COR-L47 (cell line): Measurements from ENCODE around the gene SMIM17.
"Not testable (repeated sequence)": the region's sequence is repeated elsewhere in the genome, so short reads cannot be mapped to it uniquely, and the experiment has no call there.

Experiments
- DNase-seq: peaks from one replicate; lab custom pipeline; 2025; lab: John Stamatoyannopoulos, UW

Gene SMIM17

GRCh38 chr19:56660381-56661107 lies 17.6 kb downstream of the SMIM17 start:
- no peak for DNase-seq

GRCh38 chr19:56661248-56661647 lies 18.3 kb downstream of the SMIM17 start:
- DNase-seq: no peak

GRCh38 chr19:56663931-56664500 lies 21.1 kb downstream of the SMIM17 start:
- no peak for DNase-seq

- DNase-seq: no peak
Measured at GRCh38 chr19:56664511-56664910, 21.6 kb downstream of the SMIM17 start.

GRCh38 chr19:56667311-56667870 lies 24.4 kb downstream of the SMIM17 start:
- DNase-seq: no peak

GRCh38 chr19:56668676-56669075 lies 25.7 kb downstream of the SMIM17 start:
- no peak for DNase-seq

GRCh38 chr19:56670401-56670960 lies 27.5 kb downstream of the SMIM17 start:
- no peak for DNase-seq

- no peak for DNase-seq
Measured at GRCh38 chr19:56670961-56671612, 28.1 kb downstream of the SMIM17 start.

- DNase-seq: no peak
Measured at GRCh38 chr19:56671613-56671994, 28.6 kb downstream of the SMIM17 start, which contains the start of gene ZNF835. TSS of gene ZNF835 (minus strand) at chr19:56671757. CDS start at chr19:56665198, 6,559 bp downstream.

- DNase-seq: not testable (repeated sequence)
Measured at GRCh38 chr19:56672610-56673009, 29.7 kb downstream of the SMIM17 start.

GRCh38 chr19:56678205-56678604 lies 35.2 kb downstream of the SMIM17 start:
- DNase-seq: no peak

- DNase-seq: no peak
Measured at GRCh38 chr19:56681702-56682101, 38.7 kb downstream of the SMIM17 start.

GRCh38 chr19:56683116-56683515 lies 40.2 kb downstream of the SMIM17 start:
- no peak for DNase-seq

GRCh38 chr19:56687031-56687430 lies 44.1 kb downstream of the SMIM17 start:
- no peak for DNase-seq

GRCh38 chr19:56689198-56689597 lies 46.2 kb downstream of the SMIM17 start:
- no peak for DNase-seq

GRCh38 chr19:56690670-56691069 lies 47.7 kb downstream of the SMIM17 start:
- DNase-seq: no peak

- DNase-seq: no peak
Measured at GRCh38 chr19:56692206-56692895, 49.4 kb downstream of the SMIM17 start.

GRCh38 chr19:56699552-56699951 lies 56.6 kb downstream of the SMIM17 start:
- DNase-seq: no peak

- DNase-seq: no peak
Measured at GRCh38 chr19:56701895-56702294, 58.9 kb downstream of the SMIM17 start.

- no peak for DNase-seq
Measured at GRCh38 chr19:56705939-56706338, 63.0 kb downstream of the SMIM17 start.
